GM18508 (cell line): ENCODE results near the gene PIK3CB.
"Not testable (repeated sequence)": the region's sequence is repeated elsewhere in the genome, so short reads cannot be mapped to it uniquely, and the experiment has no call there.

Experiments
- ATAC-seq: cut with Tn5 transposase; IDR thresholded peaks from one replicate; pipeline ENCODE4 v1.9.1; 2021; ENCODE audit warnings: moderate number of reproducible peaks; ENCODE audit not compliant: insufficient read depth, unreplicated experiment

The PIK3CB gene

GRCh38 chr3:138809500-138810256 is 25.1 kb downstream of the PIK3CB start:
- no peak for ATAC-seq

- no peak for ATAC-seq
These were observed 28.2 kb downstream of the PIK3CB start for GRCh38 chr3:138806376-138807080.

GRCh38 chr3:138803006-138803653 is 31.6 kb downstream of the PIK3CB start:
- ATAC-seq: no peak

GRCh38 chr3:138802223-138802622 is 32.5 kb downstream of the PIK3CB start:
- ATAC-seq: not testable (repeated sequence)

GRCh38 chr3:138801792-138802191 is 32.9 kb downstream of the PIK3CB start:
- ATAC-seq: no peak

GRCh38 chr3:138800248-138800647 is 34.5 kb downstream of the PIK3CB start:
- no peak for ATAC-seq

GRCh38 chr3:138799822-138800221 is 34.9 kb downstream of the PIK3CB start:
- no peak for ATAC-seq

GRCh38 chr3:138797508-138798038 is 37.2 kb downstream of the PIK3CB start:
- no peak for ATAC-seq

GRCh38 chr3:138796761-138797160 is 38.0 kb downstream of the PIK3CB start:
- ATAC-seq: no peak

GRCh38 chr3:138786788-138787271 is 47.9 kb downstream of the PIK3CB start:
- ATAC-seq: no peak

- no peak for ATAC-seq
These were observed 48.8 kb downstream of the PIK3CB start for GRCh38 chr3:138785951-138786350.

GRCh38 chr3:138785362-138785857 is 49.3 kb downstream of the PIK3CB start:
- ATAC-seq: not testable (repeated sequence)

GRCh38 chr3:138782755-138783154 is 52.0 kb downstream of the PIK3CB start:
- no peak for ATAC-seq

GRCh38 chr3:138781012-138781470 is 53.7 kb downstream of the PIK3CB start:
- ATAC-seq: no peak

- no peak for ATAC-seq
These were observed 56.1 kb downstream of the PIK3CB start for GRCh38 chr3:138778643-138779042.

GRCh38 chr3:138776961-138777360 is 57.8 kb downstream of the PIK3CB start:
- ATAC-seq: no peak

- ATAC-seq: no peak
These were observed 59.5 kb downstream of the PIK3CB start for GRCh38 chr3:138775254-138775595.

- no peak for ATAC-seq
These were observed 60.0 kb downstream of the PIK3CB start for GRCh38 chr3:138774529-138775253.

- ATAC-seq: no peak
These were observed 63.1 kb downstream of the PIK3CB start for GRCh38 chr3:138771585-138771984.

GRCh38 chr3:138769616-138770015 is 65.1 kb downstream of the PIK3CB start:
- no peak for ATAC-seq
